ENCODE results near the gene HOXB7.

HOXB7 gene

DNA sequence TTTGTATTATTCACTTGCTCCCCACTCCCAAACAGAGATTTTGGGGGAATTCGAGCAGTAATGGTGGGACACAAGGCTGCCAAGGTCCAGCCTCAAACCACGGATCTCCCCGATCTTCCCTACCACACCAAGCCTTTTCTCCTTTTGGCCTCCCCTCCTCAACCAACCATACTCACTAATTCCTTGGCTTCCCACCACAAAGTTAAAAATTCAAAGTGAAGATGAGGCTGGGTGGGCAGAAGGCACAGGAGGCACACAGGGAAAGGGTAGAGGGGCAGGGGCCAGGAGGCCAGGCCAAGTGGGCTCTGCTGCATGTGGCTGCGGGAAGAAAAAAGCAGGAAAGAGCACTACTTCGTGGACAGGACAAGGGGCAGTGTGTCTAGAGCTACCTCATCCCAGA, 47.9 kb downstream of the HOXB7 start:
- Mint-ChIP-seq H3K4me3 (peak overlapping the region; percentile 76 to 82 (median 82)), H3K9me3 (no peaks in the 10 kb centered on the region), H3K27me3 (ENCODE audit: low read depth) (peaks cover 19% of the 10 kb centered on the region), H3K4me1 (peaks cover 59% of the 10 kb centered on the region), H3K27ac (peak overlapping the region; percentile 88 to 100 (median 99)), H3K36me3 (ENCODE audit: low read depth) (no peaks in the 10 kb centered on the region)
- TF ChIP-seq, protein P1, sequence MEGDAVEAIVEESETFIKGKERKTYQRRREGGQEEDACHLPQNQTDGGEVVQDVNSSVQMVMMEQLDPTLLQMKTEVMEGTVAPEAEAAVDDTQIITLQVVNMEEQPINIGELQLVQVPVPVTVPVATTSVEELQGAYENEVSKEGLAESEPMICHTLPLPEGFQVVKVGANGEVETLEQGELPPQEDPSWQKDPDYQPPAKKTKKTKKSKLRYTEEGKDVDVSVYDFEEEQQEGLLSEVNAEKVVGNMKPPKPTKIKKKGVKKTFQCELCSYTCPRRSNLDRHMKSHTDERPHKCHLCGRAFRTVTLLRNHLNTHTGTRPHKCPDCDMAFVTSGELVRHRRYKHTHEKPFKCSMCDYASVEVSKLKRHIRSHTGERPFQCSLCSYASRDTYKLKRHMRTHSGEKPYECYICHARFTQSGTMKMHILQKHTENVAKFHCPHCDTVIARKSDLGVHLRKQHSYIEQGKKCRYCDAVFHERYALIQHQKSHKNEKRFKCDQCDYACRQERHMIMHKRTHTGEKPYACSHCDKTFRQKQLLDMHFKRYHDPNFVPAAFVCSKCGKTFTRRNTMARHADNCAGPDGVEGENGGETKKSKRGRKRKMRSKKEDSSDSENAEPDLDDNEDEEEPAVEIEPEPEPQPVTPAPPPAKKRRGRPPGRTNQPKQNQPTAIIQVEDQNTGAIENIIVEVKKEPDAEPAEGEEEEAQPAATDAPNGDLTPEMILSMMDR (IDR thresholded peaks at IDR 0.05; ENCODE audit: unreplicated experiment in 3 of 3): no peak

DNA sequence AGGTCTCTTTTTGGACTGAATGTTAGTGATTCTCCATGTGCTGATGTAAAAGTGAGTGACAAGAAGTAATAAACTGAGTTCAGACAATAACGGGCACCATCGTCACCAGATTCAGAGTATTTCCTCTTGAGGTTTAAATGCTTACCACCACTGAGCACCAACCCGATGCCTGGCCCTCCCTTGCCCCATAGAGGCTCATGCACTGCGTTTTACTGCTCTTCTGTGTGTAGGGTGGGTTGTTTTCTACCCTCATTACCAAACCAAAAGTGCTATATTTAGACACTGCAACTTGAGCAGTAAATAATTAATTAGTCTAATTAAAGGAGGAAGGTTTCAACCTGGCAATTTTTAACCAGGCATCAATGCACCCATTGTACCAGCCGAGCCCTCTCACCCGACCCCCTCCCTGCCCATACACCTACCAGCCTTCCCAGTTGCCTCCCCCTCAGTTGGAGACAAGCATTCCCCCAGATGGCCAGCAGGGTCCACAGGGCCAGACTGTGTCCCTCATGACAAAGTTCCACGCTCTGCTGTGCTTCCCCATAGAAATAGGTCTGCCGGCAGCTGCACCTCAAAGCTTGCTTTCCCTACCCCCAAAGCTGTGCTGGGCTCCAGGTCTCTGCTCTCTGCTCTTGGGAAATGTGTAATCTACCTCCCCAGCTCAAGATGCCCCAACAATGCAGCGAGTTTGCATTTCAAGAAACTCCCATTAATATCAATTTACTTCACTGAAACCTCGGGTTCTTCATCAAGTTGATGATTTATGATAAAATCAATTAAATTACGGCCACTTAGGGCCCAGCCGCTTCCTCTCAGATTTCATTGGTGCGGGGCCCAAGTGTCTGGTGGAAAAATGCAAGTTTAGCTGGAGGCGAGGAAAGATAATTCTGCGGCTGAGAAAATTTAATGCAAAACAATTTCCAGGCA, 48.7 kb downstream of the HOXB7 start:
- Mint-ChIP-seq H3K9me3 (no peaks in the 10 kb centered on the region), H3K4me3 (peak overlapping the region; percentile 69 to 82 (median 82)), H3K4me1 (peaks cover 63% of the 10 kb centered on the region), H3K27me3 (ENCODE audit: low read depth) (peaks cover 19% of the 10 kb centered on the region), H3K36me3 (ENCODE audit: low read depth) (no peaks in the 10 kb centered on the region), H3K27ac (peak overlapping the region; percentile 88 to 100 (median 99))
- TF ChIP-seq, protein P1 (IDR thresholded peaks at IDR 0.05; ENCODE audit: unreplicated experiment in 3 of 3): peak; percentile 36 to 56 (median 49)

DNA sequence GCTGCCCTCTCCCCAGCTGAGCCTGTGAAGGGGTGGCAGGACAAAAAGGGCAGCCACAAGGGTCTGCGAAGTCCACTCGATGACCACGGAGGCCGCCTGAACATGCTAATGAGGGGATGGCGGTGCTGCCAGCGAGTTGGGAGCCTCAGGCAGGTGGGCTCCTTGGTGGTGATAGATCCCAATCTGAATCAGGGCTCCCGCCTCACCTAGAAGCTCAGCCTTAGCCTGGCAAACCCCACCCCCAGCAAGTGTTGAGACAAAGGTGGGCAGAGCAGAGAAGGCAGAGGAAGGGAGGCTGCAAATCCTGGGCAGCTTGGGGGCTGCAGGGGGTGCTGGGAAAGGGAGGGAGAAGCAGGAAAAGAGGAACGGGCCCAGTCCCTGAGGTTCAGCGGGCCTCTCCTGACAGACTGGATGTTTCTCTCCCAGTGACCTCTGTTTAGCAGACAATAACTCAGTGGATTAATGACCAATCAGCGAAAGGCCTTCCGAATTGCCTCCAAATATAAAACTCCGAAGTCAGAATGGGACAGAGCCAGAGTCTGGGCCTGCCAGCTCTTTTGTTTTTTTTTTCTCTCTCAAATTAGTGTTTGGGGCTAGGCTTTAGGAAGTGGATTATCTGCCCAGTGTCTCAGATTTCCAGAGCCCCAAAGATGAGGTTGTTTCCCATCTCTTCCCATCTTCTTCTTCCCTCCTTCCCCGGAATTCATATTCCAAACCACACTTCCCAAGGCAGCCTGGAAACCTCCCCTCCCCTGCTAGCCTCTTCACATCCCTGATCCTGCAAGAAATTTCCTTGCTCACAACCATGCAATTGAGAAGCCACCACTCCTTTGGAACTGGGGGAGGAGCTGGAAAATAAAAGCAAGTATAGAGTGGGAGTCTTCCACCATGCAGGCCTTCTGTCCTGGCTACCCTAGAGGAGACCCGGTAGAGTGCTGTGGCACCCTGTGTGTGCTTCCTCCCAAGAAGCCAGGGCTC, 50.7 kb downstream of the HOXB7 start:
- Mint-ChIP-seq H3K9me3 (no peaks in the 10 kb centered on the region), H3K27ac (peak overlapping the region; percentile 97 to 100 (median 99)), H3K4me1 (peaks cover 82% of the 10 kb centered on the region), H3K36me3 (ENCODE audit: low read depth) (no peaks in the 10 kb centered on the region), H3K4me3 (peak overlapping the region; percentile 56 to 78 (median 65)), H3K27me3 (ENCODE audit: low read depth) (peaks cover 22% of the 10 kb centered on the region)
- TF ChIP-seq, protein P1 (IDR thresholded peaks at IDR 0.05; ENCODE audit: unreplicated experiment in 3 of 3): no peak

DNA sequence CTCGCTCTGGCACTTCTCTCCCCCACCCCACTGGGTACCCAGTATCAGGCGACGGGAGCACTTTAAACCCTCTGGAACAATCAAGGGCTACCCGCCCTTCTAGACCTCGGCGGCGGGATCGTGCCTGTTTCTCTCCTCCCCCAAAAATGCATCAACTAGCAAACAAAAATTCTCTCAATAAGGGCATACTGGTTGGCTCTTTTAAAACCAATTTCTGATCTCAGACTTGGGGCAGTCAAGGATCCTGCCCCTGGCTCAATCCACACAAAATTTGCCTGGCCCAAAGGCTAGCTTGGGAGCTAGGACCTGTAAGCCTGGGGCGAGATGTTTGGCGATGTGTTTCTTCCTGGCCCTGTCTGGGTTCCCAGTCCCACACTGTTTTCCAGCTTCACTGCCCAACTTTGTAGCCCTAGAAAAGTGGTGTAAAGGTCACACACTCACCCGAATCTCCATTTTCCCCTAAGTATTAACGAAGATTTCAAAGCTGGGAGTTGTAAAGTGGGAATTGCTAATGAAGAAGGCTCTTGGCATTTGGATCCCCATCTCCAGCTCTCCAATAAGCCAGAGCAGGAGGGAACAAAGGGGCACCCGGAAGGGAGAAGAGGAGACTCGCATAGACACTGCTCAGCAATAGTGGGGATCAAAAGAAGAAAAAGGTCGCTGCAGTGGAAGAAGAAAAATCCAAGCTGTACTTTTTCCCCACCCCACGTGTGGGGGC, 51.5 kb downstream of the HOXB7 start:
- Mint-ChIP-seq H3K27ac (peak overlapping the region; percentile 97 to 100 (median 99)), H3K36me3 (ENCODE audit: low read depth) (no peaks in the 10 kb centered on the region), H3K4me1 (peaks cover 88% of the 10 kb centered on the region), H3K4me3 (peak overlapping the region; percentile 56 to 78 (median 65)), H3K27me3 (ENCODE audit: low read depth) (peaks cover 22% of the 10 kb centered on the region), H3K9me3 (no peaks in the 10 kb centered on the region)
- TF ChIP-seq, protein P1 (IDR thresholded peaks at IDR 0.05; ENCODE audit: unreplicated experiment in 3 of 3): no peak

DNA sequence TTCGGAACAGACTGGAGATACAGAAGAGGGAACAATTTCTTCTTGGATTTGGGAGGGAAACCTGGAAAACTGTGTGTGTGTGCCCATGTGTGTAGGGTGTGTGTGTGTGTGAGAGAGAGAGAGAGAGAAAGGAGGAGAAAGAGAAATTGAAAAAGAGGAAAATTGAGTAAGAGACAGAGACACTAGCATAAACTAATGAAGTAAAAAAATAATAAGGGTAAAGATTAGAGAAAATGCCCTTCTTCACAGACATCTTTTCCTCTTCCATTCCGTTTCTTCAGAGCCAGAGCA, 52.0 kb downstream of the HOXB7 start:
- Mint-ChIP-seq H3K36me3 (ENCODE audit: low read depth) (peaks cover 1% of the 10 kb centered on the region), H3K9me3 (no peaks in the 10 kb centered on the region), H3K27ac (peak overlapping the region; percentile 97 to 100 (median 99)), H3K27me3 (ENCODE audit: low read depth) (peaks cover 22% of the 10 kb centered on the region), H3K4me3 (peak overlapping the region; percentile 56 to 78 (median 65)), H3K4me1 (peaks cover 93% of the 10 kb centered on the region)
- TF ChIP-seq, protein P1 (IDR thresholded peaks at IDR 0.05; ENCODE audit: unreplicated experiment in 3 of 3): no peak
